ENCODE results near the gene CMPK2. TPM values are rescaled to one million over a fixed set of nuclear protein-coding genes. Genes with fewer than 3 reads are reported as not detected.

CMPK2 gene
- total RNA-seq, 1 donor from 2014 or later = 1.9 TPM

- H3K27ac Mint-ChIP-seq = no peak overlapping the region
- TF ChIP-seq CTCF (IDR thresholded peaks at IDR 0.05) = no peak
- no peak for ATAC-seq (ENCODE audit: low read depth)
- intact Hi-C loops (cut with micrococcal nuclease) = no loop called here
- CTCF ChIA-PET = no interaction called here
- no peaks in the 10 kb centered on the region for H3K27me3 Mint-ChIP-seq
- H3K4me3 Mint-ChIP-seq = no peak overlapping the region
- DNase-seq = no peak
- POLR2A ChIA-PET = no interaction called here
- no peaks in the 10 kb centered on the region for H3K4me1 Mint-ChIP-seq
- H3K9me3 Mint-ChIP-seq = peaks cover 58% of the 10 kb centered on the region
- H3K36me3 Mint-ChIP-seq (ENCODE audit: low read depth) = peaks cover 57% of the 10 kb centered on the region
These were observed 20.4 kb downstream of the CMPK2 start for GRCh38 chr2:6845312-6845711.

GRCh38 chr2:6841537-6842287, 24.0 kb downstream of the CMPK2 start:
- H3K9me3 Mint-ChIP-seq = peaks cover 45% of the 10 kb centered on the region
- CTCF ChIA-PET = no interaction called here
- no peak for ATAC-seq (ENCODE audit: low read depth)
- no peak overlapping the region for H3K4me3 Mint-ChIP-seq
- no peaks in the 10 kb centered on the region for H3K4me1 Mint-ChIP-seq
- intact Hi-C loops (cut with micrococcal nuclease) = no loop called here
- no peaks in the 10 kb centered on the region for H3K27me3 Mint-ChIP-seq
- POLR2A ChIA-PET = no interaction called here
- no peak overlapping the region for H3K27ac Mint-ChIP-seq
- no peak for TF ChIP-seq CTCF (IDR thresholded peaks at IDR 0.05)
- DNase-seq = no peak
- H3K36me3 Mint-ChIP-seq (ENCODE audit: low read depth) = peaks cover 27% of the 10 kb centered on the region

- H3K27ac Mint-ChIP-seq = no peak overlapping the region
- ATAC-seq (ENCODE audit: low read depth) = no peak
These were observed 26.9 kb downstream of the CMPK2 start for GRCh38 chr2:6838673-6839319.

GRCh38 chr2:6835467-6835866, 30.2 kb downstream of the CMPK2 start:
- H3K9me3 Mint-ChIP-seq = peaks cover 34% of the 10 kb centered on the region
- no peaks in the 10 kb centered on the region for H3K4me1 Mint-ChIP-seq
- ChIA-PET CTCF (no interaction called here), POLR2A (no interaction called here)
- DNase-seq = no peak
- H3K27me3 Mint-ChIP-seq = no peaks in the 10 kb centered on the region
- intact Hi-C loops (cut with micrococcal nuclease) = no loop called here
- H3K36me3 Mint-ChIP-seq (ENCODE audit: low read depth) = peaks cover 2% of the 10 kb centered on the region
- ATAC-seq (ENCODE audit: low read depth) = no peak
- no peak for TF ChIP-seq CTCF (IDR thresholded peaks at IDR 0.05)
- H3K4me3 Mint-ChIP-seq = no peak overlapping the region
- no peak overlapping the region for H3K27ac Mint-ChIP-seq

More at GRCh38 chr2:6838673-6839319, 26.9 kb downstream of the CMPK2 start:
- Mint-ChIP-seq H3K9me3 (peaks cover 36% of the 10 kb centered on the region), H3K36me3 (ENCODE audit: low read depth) (peaks cover 14% of the 10 kb centered on the region), H3K4me3 (no peak overlapping the region), H3K4me1 (no peaks in the 10 kb centered on the region), H3K27me3 (no peaks in the 10 kb centered on the region)
- CTCF ChIA-PET = no interaction called here
- POLR2A ChIA-PET = no interaction called here
- TF ChIP-seq CTCF (IDR thresholded peaks at IDR 0.05) = no peak
- intact Hi-C loops (cut with micrococcal nuclease) = no loop called here
- DNase-seq = no peak

- no peaks in the 10 kb centered on the region for H3K4me1 Mint-ChIP-seq
- POLR2A ChIA-PET = no interaction called here
- H3K4me3 Mint-ChIP-seq = no peak overlapping the region
- H3K36me3 Mint-ChIP-seq (ENCODE audit: low read depth) = no peaks in the 10 kb centered on the region
- peaks cover 32% of the 10 kb centered on the region for H3K9me3 Mint-ChIP-seq
- DNase-seq (no peak), ATAC-seq (ENCODE audit: low read depth) (no peak)
- no peaks in the 10 kb centered on the region for H3K27me3 Mint-ChIP-seq
- no peak overlapping the region for H3K27ac Mint-ChIP-seq
- CTCF ChIA-PET = no interaction called here
- intact Hi-C loops (cut with micrococcal nuclease) = no loop called here
- no peak for TF ChIP-seq CTCF (IDR thresholded peaks at IDR 0.05)
These were observed 31.5 kb downstream of the CMPK2 start for GRCh38 chr2:6834163-6834562.

Measured in activated B cell treated with CpG ODN at 0.5 μM for 24 hours (primary cell).